Activated naive CD8-positive, alpha-beta T cell treated with anti-CD3 and anti-CD28 coated beads for 36 hours (primary cell): ENCODE data around the gene DERL2. TPM values are rescaled to one million over a fixed set of nuclear protein-coding genes. Genes with fewer than 3 reads are reported as not detected.
"Not testable (repeated sequence)": the region's sequence is repeated elsewhere in the genome, so short reads cannot be mapped to it uniquely, and the experiment has no call there.

ENCODE experiments used
- DNase-seq: peaks from one replicate; pipeline ENCODE4 v3.0.0; 2021
- H3K27ac Mint-ChIP-seq: one replicate; pipeline ENCODE4 v1.8.0; 2022; ENCODE audit warnings: mild to moderate bottlenecking, moderate library complexity, mixed read lengths
- H3K27me3 Mint-ChIP-seq: one replicate; pipeline ENCODE4 v1.8.0; 2022; ENCODE audit warnings: mild to moderate bottlenecking, mixed read lengths
- H3K36me3 Mint-ChIP-seq: one replicate; pipeline ENCODE4 v1.8.0; 2021; ENCODE audit warnings: mild to moderate bottlenecking, mixed read lengths
- H3K4me1 Mint-ChIP-seq: one replicate; pipeline ENCODE4 v1.8.0; 2021; ENCODE audit warnings: mixed read lengths
- H3K4me3 Mint-ChIP-seq: one replicate; pipeline ENCODE4 v1.8.0; 2022; ENCODE audit warnings: mild to moderate bottlenecking, moderate library complexity, mixed read lengths
- H3K9me3 Mint-ChIP-seq: one replicate; pipeline ENCODE4 v1.8.0; 2022; ENCODE audit warnings: mixed read lengths
- total RNA-seq, 2 experiments: library from RNA; stranded (reverse); gene quantifications; one replicate each; pipeline ENCODE4 v1.2.3, GENCODE V29; 2021

Gene DERL2
- total RNA-seq, 2 experiments from 2014 or later, result 71.8 to 77.6 TPM

GRCh38 chr17:5480962-5481361 lies 5.0 kb downstream of the DERL2 start:
- no peaks in the 10 kb centered on the region for H3K9me3 Mint-ChIP-seq
- no peaks in the 10 kb centered on the region for H3K27me3 Mint-ChIP-seq
- no peak overlapping the region for H3K27ac Mint-ChIP-seq
- peaks cover 30% of the 10 kb centered on the region for H3K4me1 Mint-ChIP-seq
- no peak for DNase-seq
- no peak overlapping the region for H3K4me3 Mint-ChIP-seq
- peaks cover 40% of the 10 kb centered on the region for H3K36me3 Mint-ChIP-seq

GRCh38 chr17:5478992-5479391 lies 7.0 kb downstream of the DERL2 start:
- no peak for DNase-seq
- Mint-ChIP-seq H3K4me3 (no peak overlapping the region), H3K27me3 (no peaks in the 10 kb centered on the region), H3K4me1 (peaks cover 18% of the 10 kb centered on the region), H3K27ac (no peak overlapping the region), H3K36me3 (peaks cover 38% of the 10 kb centered on the region), H3K9me3 (no peaks in the 10 kb centered on the region)

- H3K27ac Mint-ChIP-seq, result no peak overlapping the region
Observed at GRCh38 chr17:5473906-5474305, 12.1 kb downstream of the DERL2 start.

GRCh38 chr17:5472511-5472910 lies 13.5 kb downstream of the DERL2 start:
- H3K4me1 Mint-ChIP-seq, result peaks cover 14% of the 10 kb centered on the region
- H3K9me3 Mint-ChIP-seq, result no peaks in the 10 kb centered on the region
- no peak for DNase-seq
- H3K36me3 Mint-ChIP-seq, result peaks cover 22% of the 10 kb centered on the region
- H3K4me3 Mint-ChIP-seq, result no peak overlapping the region
- H3K27ac Mint-ChIP-seq, result no peak overlapping the region
- no peaks in the 10 kb centered on the region for H3K27me3 Mint-ChIP-seq

More at GRCh38 chr17:5473906-5474305, 12.1 kb downstream of the DERL2 start:
- no peaks in the 10 kb centered on the region for H3K9me3 Mint-ChIP-seq
- H3K36me3 Mint-ChIP-seq, result peaks cover 26% of the 10 kb centered on the region
- H3K27me3 Mint-ChIP-seq, result no peaks in the 10 kb centered on the region
- no peak overlapping the region for H3K4me3 Mint-ChIP-seq
- no peak for DNase-seq
- H3K4me1 Mint-ChIP-seq, result peaks cover 13% of the 10 kb centered on the region

GRCh38 chr17:5468075-5468473 lies 17.9 kb downstream of the DERL2 start:
- peak overlapping the region; percentile 94 for H3K4me3 Mint-ChIP-seq
- peak; percentile 31 for DNase-seq
- H3K36me3 Mint-ChIP-seq, result peaks cover 26% of the 10 kb centered on the region
- peak overlapping the region; percentile 81 for H3K27ac Mint-ChIP-seq
- peaks cover 42% of the 10 kb centered on the region for H3K4me1 Mint-ChIP-seq
- H3K27me3 Mint-ChIP-seq, result no peaks in the 10 kb centered on the region
- H3K9me3 Mint-ChIP-seq, result no peaks in the 10 kb centered on the region

GRCh38 chr17:5467416-5467815 lies 18.6 kb downstream of the DERL2 start:
- Mint-ChIP-seq H3K4me3 (peak overlapping the region; percentile 94), H3K36me3 (peaks cover 29% of the 10 kb centered on the region), H3K27ac (peak overlapping the region; percentile 81), H3K9me3 (no peaks in the 10 kb centered on the region), H3K4me1 (peaks cover 42% of the 10 kb centered on the region), H3K27me3 (no peaks in the 10 kb centered on the region)
- DNase-seq, result no peak

- no peaks in the 10 kb centered on the region for H3K9me3 Mint-ChIP-seq
- H3K27ac Mint-ChIP-seq, result peak overlapping the region; percentile 0
- peak overlapping the region; percentile 94 for H3K4me3 Mint-ChIP-seq
- H3K36me3 Mint-ChIP-seq, result peaks cover 33% of the 10 kb centered on the region
- H3K27me3 Mint-ChIP-seq, result no peaks in the 10 kb centered on the region
- DNase-seq, result no peak
- H3K4me1 Mint-ChIP-seq, result peaks cover 42% of the 10 kb centered on the region
Observed at GRCh38 chr17:5466295-5466694, 19.7 kb downstream of the DERL2 start.

- Mint-ChIP-seq H3K4me1 (peaks cover 40% of the 10 kb centered on the region), H3K27ac (no peak overlapping the region), H3K4me3 (no peak overlapping the region), H3K27me3 (no peaks in the 10 kb centered on the region), H3K9me3 (no peaks in the 10 kb centered on the region), H3K36me3 (peaks cover 40% of the 10 kb centered on the region)
- DNase-seq, result no peak
Observed at GRCh38 chr17:5464717-5465507, 21.1 kb downstream of the DERL2 start.

- Mint-ChIP-seq H3K4me1 (no peaks in the 10 kb centered on the region), H3K27me3 (no peaks in the 10 kb centered on the region), H3K9me3 (no peaks in the 10 kb centered on the region), H3K36me3 (peaks cover 27% of the 10 kb centered on the region), H3K4me3 (no peak overlapping the region), H3K27ac (no peak overlapping the region)
- no peak for DNase-seq
Observed at GRCh38 chr17:5446786-5447185, 39.2 kb downstream of the DERL2 start.

- Mint-ChIP-seq H3K9me3 (no peaks in the 10 kb centered on the region), H3K36me3 (peaks cover 24% of the 10 kb centered on the region), H3K27me3 (no peaks in the 10 kb centered on the region), H3K27ac (no peak overlapping the region), H3K4me1 (peaks cover 10% of the 10 kb centered on the region), H3K4me3 (no peak overlapping the region)
- no peak for DNase-seq
Observed at GRCh38 chr17:5444209-5444608, 41.8 kb downstream of the DERL2 start.

- no peak overlapping the region for H3K4me3 Mint-ChIP-seq
- H3K9me3 Mint-ChIP-seq, result no peaks in the 10 kb centered on the region
- H3K4me1 Mint-ChIP-seq, result peaks cover 11% of the 10 kb centered on the region
- no peak for DNase-seq
- H3K27me3 Mint-ChIP-seq, result no peaks in the 10 kb centered on the region
- H3K27ac Mint-ChIP-seq, result no peak overlapping the region
- H3K36me3 Mint-ChIP-seq, result peaks cover 24% of the 10 kb centered on the region
Observed at GRCh38 chr17:5443728-5444127, 42.2 kb downstream of the DERL2 start.

- H3K9me3 Mint-ChIP-seq, result no peaks in the 10 kb centered on the region
- no peak for DNase-seq
- peaks cover 36% of the 10 kb centered on the region for H3K36me3 Mint-ChIP-seq
- H3K4me1 Mint-ChIP-seq, result peaks cover 33% of the 10 kb centered on the region
- H3K27me3 Mint-ChIP-seq, result no peaks in the 10 kb centered on the region
- peak overlapping the region; percentile 85 for H3K27ac Mint-ChIP-seq
- H3K4me3 Mint-ChIP-seq, result peak overlapping the region; percentile 84
Observed at GRCh38 chr17:5439446-5439764, 46.6 kb downstream of the DERL2 start.

- Mint-ChIP-seq H3K9me3 (no peaks in the 10 kb centered on the region), H3K27me3 (no peaks in the 10 kb centered on the region), H3K4me1 (peaks cover 33% of the 10 kb centered on the region), H3K36me3 (peaks cover 39% of the 10 kb centered on the region), H3K4me3 (peak within 1 kb of the TSS; percentile 84), H3K27ac (peak within 1 kb of the TSS; percentile 85)
- DNase-seq, result peak; percentile 93
Observed at GRCh38 chr17:5438716-5439445, 47.1 kb downstream of the DERL2 start, which contains the start of gene C1QBP. C1QBP (minus strand) TSS chr17:5439155; CDS start chr17:5439073, 82 bp downstream.

GRCh38 chr17:5437721-5438317 lies 48.2 kb downstream of the DERL2 start:
- no peak for DNase-seq
- no peaks in the 10 kb centered on the region for H3K9me3 Mint-ChIP-seq
- H3K4me3 Mint-ChIP-seq, result peak overlapping the region; percentile 84
- peaks cover 47% of the 10 kb centered on the region for H3K36me3 Mint-ChIP-seq
- H3K27me3 Mint-ChIP-seq, result no peaks in the 10 kb centered on the region
- H3K27ac Mint-ChIP-seq, result peak overlapping the region; percentile 81
- H3K4me1 Mint-ChIP-seq, result peaks cover 35% of the 10 kb centered on the region

- not testable (repeated sequence) for H3K27me3 Mint-ChIP-seq, DNase-seq, H3K9me3 Mint-ChIP-seq
- Mint-ChIP-seq H3K4me3 (peak overlapping the region; percentile 84), H3K27ac (peak overlapping the region; percentile 64), H3K4me1 (peaks cover 37% of the 10 kb centered on the region), H3K36me3 (peaks cover 53% of the 10 kb centered on the region)
Observed at GRCh38 chr17:5435781-5436315, 50.1 kb downstream of the DERL2 start.
